PC-3 (cell line): Measurements from ENCODE around the gene SMG6.

Source experiments
- EZH2 ChIP-seq: fragments of 300-600 bp; sonication (generic); IDR thresholded peaks from one replicate; pipeline ENCODE4 v1.6.1; 2017; ENCODE audit warnings: antibody characterized with exemption, mild to moderate bottlenecking, low read length; ENCODE audit not compliant: unreplicated experiment
- TF ChIP-seq, protein P1 (sequence below): fragments of 300-600 bp; sonication (generic); conservative IDR thresholded peaks from 2 replicates; pipeline ENCODE4 v1.5.1; 2017; ENCODE audit warnings: antibody characterized with exemption, low read depth, mild to moderate bottlenecking, low read length

DNA sequence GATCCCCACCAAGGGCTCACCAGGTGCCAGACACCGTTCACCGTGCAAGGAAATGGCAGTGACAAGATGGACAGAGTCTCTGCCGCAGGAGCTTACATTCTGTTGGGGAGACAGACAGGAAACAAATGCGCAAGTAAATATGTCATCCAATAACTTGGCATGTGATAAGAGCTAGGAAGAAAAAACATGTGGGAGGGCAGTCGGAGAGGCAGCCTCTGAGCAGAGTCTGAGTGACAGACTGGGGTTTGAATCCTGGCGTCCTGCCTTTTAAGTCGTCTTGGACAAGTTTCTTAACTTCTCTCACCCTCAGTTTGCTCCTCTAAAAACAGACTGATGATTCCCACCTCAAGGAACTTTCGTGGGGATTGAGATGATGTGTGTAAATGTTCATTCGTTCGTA is 40.9 kb upstream of the SMG6 start:
- TF ChIP-seq EZH2 = no peak
- TF ChIP-seq, protein P1, sequence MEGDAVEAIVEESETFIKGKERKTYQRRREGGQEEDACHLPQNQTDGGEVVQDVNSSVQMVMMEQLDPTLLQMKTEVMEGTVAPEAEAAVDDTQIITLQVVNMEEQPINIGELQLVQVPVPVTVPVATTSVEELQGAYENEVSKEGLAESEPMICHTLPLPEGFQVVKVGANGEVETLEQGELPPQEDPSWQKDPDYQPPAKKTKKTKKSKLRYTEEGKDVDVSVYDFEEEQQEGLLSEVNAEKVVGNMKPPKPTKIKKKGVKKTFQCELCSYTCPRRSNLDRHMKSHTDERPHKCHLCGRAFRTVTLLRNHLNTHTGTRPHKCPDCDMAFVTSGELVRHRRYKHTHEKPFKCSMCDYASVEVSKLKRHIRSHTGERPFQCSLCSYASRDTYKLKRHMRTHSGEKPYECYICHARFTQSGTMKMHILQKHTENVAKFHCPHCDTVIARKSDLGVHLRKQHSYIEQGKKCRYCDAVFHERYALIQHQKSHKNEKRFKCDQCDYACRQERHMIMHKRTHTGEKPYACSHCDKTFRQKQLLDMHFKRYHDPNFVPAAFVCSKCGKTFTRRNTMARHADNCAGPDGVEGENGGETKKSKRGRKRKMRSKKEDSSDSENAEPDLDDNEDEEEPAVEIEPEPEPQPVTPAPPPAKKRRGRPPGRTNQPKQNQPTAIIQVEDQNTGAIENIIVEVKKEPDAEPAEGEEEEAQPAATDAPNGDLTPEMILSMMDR = no peak
